Trophoblast cell (in vitro differentiated cells and primary cell): ENCODE data around the gene MRPS24.

Source experiments
- DNase-seq, 2 donors: peaks; one replicate each; pipeline ENCODE4 v3.0.0-alpha.2; 2016
- H2AFZ ChIP-seq: 2 replicates; pipeline ENCODE4 v1.6.1; 2013; ENCODE audit warnings: low read length, moderate library complexity, mild to moderate bottlenecking; ENCODE audit not compliant: insufficient read depth, poor library complexity
- H2AK5ac ChIP-seq: 2 replicates; pipeline ENCODE4 v1.6.1; 2013; ENCODE audit warnings: mild to moderate bottlenecking, low read length
- H2BK120ac ChIP-seq: 2 replicates; pipeline ENCODE4 v1.6.1; 2013; ENCODE audit warnings: low read length, mild to moderate bottlenecking, moderate library complexity; ENCODE audit not compliant: insufficient read depth, poor library complexity
- H2BK12ac ChIP-seq: 2 replicates; pipeline ENCODE4 v1.6.1; 2013; ENCODE audit warnings: mild to moderate bottlenecking, low read length, moderate library complexity
- H2BK5ac ChIP-seq: 2 replicates; pipeline ENCODE4 v1.6.1; 2013; ENCODE audit warnings: low read length, low read depth, moderate library complexity, mild to moderate bottlenecking; ENCODE audit not compliant: poor library complexity
- H3K14ac ChIP-seq: 2 replicates; pipeline ENCODE4 v1.6.1; 2013; ENCODE audit warnings: mild to moderate bottlenecking, low read length
- H3K18ac ChIP-seq: 2 replicates; pipeline ENCODE4 v1.6.1; 2013; ENCODE audit warnings: mild to moderate bottlenecking, low read length
- H3K23ac ChIP-seq: 2 replicates; pipeline ENCODE4 v1.6.1; 2013; ENCODE audit warnings: low read length
- H3K27ac ChIP-seq: 2 replicates; pipeline ENCODE4 v1.5.1; 2013; ENCODE audit warnings: low read depth, mild to moderate bottlenecking, inconsistent platforms, low read length, moderate library complexity
- H3K27me3 ChIP-seq: 2 replicates; pipeline ENCODE4 v1.6.1; 2013; ENCODE audit warnings: inconsistent platforms, mild to moderate bottlenecking, low read length, moderate library complexity; ENCODE audit not compliant: insufficient read depth
- H3K36me3 ChIP-seq, 2 experiments: 1 replicate in 1 of 2; 2 replicates in 1 of 2; pipeline ENCODE4 v1.6.1; 2013; ENCODE audit warnings: low read length in 2 of 2, mild to moderate bottlenecking in 2 of 2, moderate library complexity in 1 of 2; ENCODE audit not compliant: insufficient read depth in 2 of 2, control insufficient read depth in 1 of 2
- H3K4ac ChIP-seq: 2 replicates; pipeline ENCODE4 v1.6.1; 2013; ENCODE audit warnings: low read depth, mild to moderate bottlenecking, low read length, moderate library complexity
- H3K4me1 ChIP-seq, 2 experiments: 1 replicate in 1 of 2; 2 replicates in 1 of 2; pipeline ENCODE4 v1.6.1; 2013; ENCODE audit warnings: low read length in 2 of 2, mild to moderate bottlenecking in 2 of 2, moderate library complexity in 1 of 2; ENCODE audit not compliant: insufficient read depth in 2 of 2, control insufficient read depth in 1 of 2
- H3K4me2 ChIP-seq: 2 replicates; pipeline ENCODE4 v1.6.1; 2013; ENCODE audit warnings: inconsistent platforms, mild to moderate bottlenecking, low read length, moderate library complexity
- H3K4me3 ChIP-seq: 2 replicates; pipeline ENCODE4 v1.5.1; 2013; ENCODE audit warnings: mild to moderate bottlenecking, low read depth, low read length, inconsistent platforms
- H3K79me1 ChIP-seq: one replicate; pipeline ENCODE4 v1.6.1; 2013; ENCODE audit warnings: low read length
- H3K79me2 ChIP-seq: 2 replicates; pipeline ENCODE4 v1.6.1; 2013; ENCODE audit warnings: low read length, mild to moderate bottlenecking; ENCODE audit not compliant: control insufficient read depth, insufficient read depth, poor library complexity
- H3K9ac ChIP-seq: 2 replicates; pipeline ENCODE4 v1.6.1; 2013; ENCODE audit warnings: mild to moderate bottlenecking, low read length
- H3K9me3 ChIP-seq: 2 replicates; pipeline ENCODE4 v1.6.1; 2013; ENCODE audit warnings: low read depth, mild to moderate bottlenecking, control low read depth, inconsistent platforms, low read length; ENCODE audit not compliant: insufficient read depth
- H4K12ac ChIP-seq: 2 replicates; pipeline ENCODE4 v1.6.1; 2013; ENCODE audit warnings: low read depth, mild to moderate bottlenecking, low read length, moderate library complexity
- H4K8ac ChIP-seq: 2 replicates; pipeline ENCODE4 v1.6.1; 2013; ENCODE audit warnings: low read depth, mild to moderate bottlenecking, low read length, moderate library complexity
- H4K91ac ChIP-seq: one replicate; pipeline ENCODE4 v1.6.1; 2013; ENCODE audit warnings: low read depth, mild to moderate bottlenecking, low read length, moderate library complexity
- WGBS: extraction: QIAGEN DNeasy Blood & Tissue Kit; methylation state at CpG from one replicate; pipeline ENCODE4 v1.1.7; 2013; ENCODE audit warnings: missing lambda C conversion rate; ENCODE audit not compliant: insufficient read length, insufficient coverage; ENCODE audit errors: extremely low coverage; 5-methylcytosine and 5-hydroxymethylcytosine counted together

The MRPS24 gene

GRCh38 chr7:43879477-43879876 is 10.2 kb upstream of the MRPS24 start:
- Histone ChIP-seq H3K18ac (no peak overlapping the region), H4K8ac (no peak overlapping the region), H2BK120ac (no peak overlapping the region), H3K27ac (no peak overlapping the region), H3K9me3 (no peaks in the 10 kb centered on the region), H3K14ac (no peak overlapping the region), H3K79me2 (no peaks in the 10 kb centered on the region), H3K4me1 (peaks cover 0 to 1% of the 10 kb centered on the region in 2 experiments), H3K4me3 (no peak overlapping the region), H3K9ac (no peak overlapping the region), H4K91ac (no peak overlapping the region), H4K12ac (no peak overlapping the region), H3K23ac (no peak overlapping the region), H2AK5ac (no peak overlapping the region), H3K36me3 (peaks cover 29 to 35% of the 10 kb centered on the region in 2 experiments), H3K27me3 (no peaks in the 10 kb centered on the region), H3K79me1 (no peaks in the 10 kb centered on the region), H2BK5ac (no peak overlapping the region), H2BK12ac (no peak overlapping the region), H3K4ac (no peak overlapping the region), H3K4me2 (no peak overlapping the region), H2AFZ (no peak overlapping the region)
- DNase-seq: no peak
- whole genome bisulfite sequencing: no CpG with 5 or more reads among the region's 2 CpGs

- no peak overlapping the region for H3K4me3 ChIP-seq
- H3K18ac ChIP-seq: no peak overlapping the region
- H3K27ac ChIP-seq: no peak overlapping the region
- no peaks in the 10 kb centered on the region for H3K79me1 ChIP-seq
- H3K4me1 ChIP-seq: peaks cover 0 to 1% of the 10 kb centered on the region in 2 experiments
- H2AK5ac ChIP-seq: no peak overlapping the region
- no peak overlapping the region for H2AFZ ChIP-seq
- no peaks in the 10 kb centered on the region for H3K9me3 ChIP-seq
- no peak overlapping the region for H2BK5ac ChIP-seq
- H2BK120ac ChIP-seq: no peak overlapping the region
- no peak overlapping the region for H4K12ac ChIP-seq
- WGBS: no CpG with 5 or more reads among the region's 5 CpGs
- no peak overlapping the region for H3K23ac ChIP-seq
- H3K9ac ChIP-seq: no peak overlapping the region
- no peaks in the 10 kb centered on the region for H3K79me2 ChIP-seq
- no peak overlapping the region for H3K4ac ChIP-seq
- H2BK12ac ChIP-seq: no peak overlapping the region
- H4K8ac ChIP-seq: no peak overlapping the region
- H3K14ac ChIP-seq: no peak overlapping the region
- no peak overlapping the region for H4K91ac ChIP-seq
- H3K36me3 ChIP-seq: peaks cover 29 to 35% of the 10 kb centered on the region in 2 experiments
- DNase-seq: no peak
- no peaks in the 10 kb centered on the region for H3K27me3 ChIP-seq
- H3K4me2 ChIP-seq: no peak overlapping the region
Measured at GRCh38 chr7:43878867-43879266, 9.6 kb upstream of the MRPS24 start.

- no peak overlapping the region for H4K8ac ChIP-seq
- no peak overlapping the region for H2AFZ ChIP-seq
- no peak overlapping the region for H3K14ac ChIP-seq
- H3K79me2 ChIP-seq: no peaks in the 10 kb centered on the region
- H3K23ac ChIP-seq: no peak overlapping the region
- H3K9me3 ChIP-seq: no peaks in the 10 kb centered on the region
- H2AK5ac ChIP-seq: no peak overlapping the region
- no peak overlapping the region for H3K4me3 ChIP-seq
- H3K4me1 ChIP-seq: peaks cover 2 to 3% of the 10 kb centered on the region in 2 experiments
- DNase-seq: no peak
- no peak overlapping the region for H2BK120ac ChIP-seq
- peaks cover 29 to 35% of the 10 kb centered on the region in 2 experiments for H3K36me3 ChIP-seq
- no peak overlapping the region for H2BK5ac ChIP-seq
- H3K27ac ChIP-seq: no peak overlapping the region
- H3K27me3 ChIP-seq: no peaks in the 10 kb centered on the region
- H4K12ac ChIP-seq: no peak overlapping the region
- WGBS: no CpG with 5 or more reads among the region's 38 CpGs
- H2BK12ac ChIP-seq: no peak overlapping the region
- H3K4me2 ChIP-seq: no peak overlapping the region
- no peak overlapping the region for H4K91ac ChIP-seq
- no peak overlapping the region for H3K9ac ChIP-seq
- H3K18ac ChIP-seq: no peak overlapping the region
- no peaks in the 10 kb centered on the region for H3K79me1 ChIP-seq
- no peak overlapping the region for H3K4ac ChIP-seq
Measured at GRCh38 chr7:43877968-43878864, 8.9 kb upstream of the MRPS24 start.

GRCh38 chr7:43876976-43877745 is 7.8 kb upstream of the MRPS24 start:
- Histone ChIP-seq H3K4ac (no peak overlapping the region), H3K18ac (no peak overlapping the region), H3K27ac (no peak overlapping the region), H2AFZ (no peak overlapping the region), H2BK12ac (no peak overlapping the region), H3K23ac (no peak overlapping the region), H3K79me1 (peaks cover 2% of the 10 kb centered on the region), H4K91ac (no peak overlapping the region), H3K14ac (no peak overlapping the region), H2BK5ac (no peak overlapping the region), H3K27me3 (no peaks in the 10 kb centered on the region), H3K9me3 (no peaks in the 10 kb centered on the region), H3K4me2 (no peak overlapping the region), H4K8ac (no peak overlapping the region), H2BK120ac (no peak overlapping the region), H3K9ac (no peak overlapping the region), H2AK5ac (no peak overlapping the region), H3K4me1 (peaks cover 10 to 11% of the 10 kb centered on the region in 2 experiments), H3K36me3 (peaks cover 29 to 35% of the 10 kb centered on the region in 2 experiments), H3K79me2 (no peaks in the 10 kb centered on the region), H3K4me3 (no peak overlapping the region), H4K12ac (no peak overlapping the region)
- whole genome bisulfite sequencing: no CpG with 5 or more reads among the region's 29 CpGs
- DNase-seq: no peak
